Measurements from ENCODE around the gene SH3TC2.

The SH3TC2 gene

DNA sequence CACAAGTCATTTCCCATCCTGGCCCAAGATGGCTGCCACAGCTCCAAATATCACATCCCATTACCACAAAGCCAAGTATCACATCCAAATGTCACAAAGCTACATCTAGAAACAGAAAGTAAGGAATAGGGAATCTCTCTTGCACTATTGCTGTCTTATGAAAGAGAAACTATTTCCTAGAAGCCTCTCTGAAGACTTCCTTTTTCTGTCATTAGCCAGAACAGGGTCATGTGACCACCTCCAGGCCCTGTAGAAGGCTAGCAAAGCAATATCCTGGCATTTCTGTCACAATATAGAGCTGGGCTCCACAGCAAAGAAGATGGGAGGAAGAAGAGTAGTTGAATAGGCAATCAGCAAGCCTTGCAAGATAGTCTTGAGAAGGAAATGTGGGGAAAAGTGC is 99.2 kb downstream of the SH3TC2 start:
- no peak for TF ChIP-seq LEF1 (IDR thresholded peaks at IDR 0.05; ENCODE audit: borderline replicate concordance)
- TF ChIP-seq ZNF384 (IDR thresholded peaks at IDR 0.05): no peak
- no peak for TF ChIP-seq HDGF (IDR thresholded peaks at IDR 0.05; ENCODE audit: borderline replicate concordance)
- TF ChIP-seq FOXK2 (IDR thresholded peaks at IDR 0.05): no peak
- TF ChIP-seq NFRKB (IDR thresholded peaks at IDR 0.05): no peak
- no peak for TF ChIP-seq BHLHE40 (IDR thresholded peaks at IDR 0.05; ENCODE audit: borderline replicate concordance)
- no peak for TF ChIP-seq FOXA1 (IDR thresholded peaks at IDR 0.05)
- no peak for TF ChIP-seq FOXM1 (IDR thresholded peaks at IDR 0.05; ENCODE audit: borderline replicate concordance)
- TF ChIP-seq CTBP1 (IDR thresholded peaks at IDR 0.05; ENCODE audit: borderline replicate concordance): no peak
- no peak for TF ChIP-seq TARDBP (IDR thresholded peaks at IDR 0.05)
- no peak for TF ChIP-seq L3MBTL2 (conservative IDR thresholded peaks at IDR 0.05)
- no peak for TF ChIP-seq SUZ12 (IDR thresholded peaks at IDR 0.05)
- no peak for TF ChIP-seq ELF4 (IDR thresholded peaks at IDR 0.05)
- ChIA-PET CTCF (no interaction called here), POLR2A (interaction anchor here (0.9 kb wide), 1 partner anchor 19 kb away, joined by 3 read pairs; no protein-coding TSS in a partner anchor)
- no peak for DNase-seq (ENCODE audit: extremely low spot score)

DNA sequence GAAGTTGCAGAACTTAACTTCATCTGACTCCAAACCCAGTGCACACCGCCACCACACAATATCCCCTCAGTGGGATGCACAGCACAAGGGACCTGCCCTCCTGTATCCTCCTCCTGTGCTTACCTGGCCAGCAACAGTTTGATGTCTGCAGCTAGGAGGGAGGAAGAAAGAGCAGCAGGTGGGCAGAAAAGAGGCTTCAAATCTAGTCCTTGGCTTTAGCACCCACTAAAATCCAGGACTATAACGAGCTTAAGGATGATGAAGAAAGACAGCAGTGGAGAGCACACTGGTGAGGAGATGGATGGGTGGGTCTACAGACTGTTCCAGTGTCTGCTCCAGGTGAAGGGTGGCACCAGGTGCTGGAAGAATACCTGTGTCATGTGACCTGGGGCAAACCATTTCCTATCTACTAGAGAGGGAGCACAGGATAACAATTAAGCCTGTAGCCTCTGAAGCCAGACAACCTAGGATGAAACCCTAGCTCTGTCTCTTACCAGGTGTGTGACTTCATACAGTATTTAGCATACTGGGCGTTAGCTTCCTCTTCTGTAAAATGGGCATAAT is 100.0 kb downstream of the SH3TC2 start:
- ChIA-PET CTCF (interaction anchor here (0.9 to 1.2 kb wide), 5 partner anchors 9 to 232 kb away, joined by 3 to 5 read pairs (median 3); no protein-coding TSS in a partner anchor), POLR2A (interaction anchor here (0.9 kb wide), 1 partner anchor 20 kb away, joined by 3 read pairs; no protein-coding TSS in a partner anchor)
- no peak for DNase-seq (ENCODE audit: extremely low spot score)
- TF ChIP-seq SUZ12 (IDR thresholded peaks at IDR 0.05) (no peak), TARDBP (IDR thresholded peaks at IDR 0.05) (no peak), NFRKB (IDR thresholded peaks at IDR 0.05) (no peak), HDGF (IDR thresholded peaks at IDR 0.05; ENCODE audit: borderline replicate concordance) (no peak), BHLHE40 (IDR thresholded peaks at IDR 0.05; ENCODE audit: borderline replicate concordance) (no peak), ELF4 (IDR thresholded peaks at IDR 0.05) (no peak), CTBP1 (IDR thresholded peaks at IDR 0.05; ENCODE audit: borderline replicate concordance) (no peak), ARNT (IDR thresholded peaks at IDR 0.05) (no peak), LEF1 (IDR thresholded peaks at IDR 0.05; ENCODE audit: borderline replicate concordance) (no peak), L3MBTL2 (conservative IDR thresholded peaks at IDR 0.05) (no peak), FOXM1 (IDR thresholded peaks at IDR 0.05; ENCODE audit: borderline replicate concordance) (no peak), FOXA1 (IDR thresholded peaks at IDR 0.05) (no peak), SP1 (IDR thresholded peaks at IDR 0.05) (no peak), FOXK2 (IDR thresholded peaks at IDR 0.05) (no peak), ZNF384 (IDR thresholded peaks at IDR 0.05) (no peak)
- TF ChIP-seq, protein P1, sequence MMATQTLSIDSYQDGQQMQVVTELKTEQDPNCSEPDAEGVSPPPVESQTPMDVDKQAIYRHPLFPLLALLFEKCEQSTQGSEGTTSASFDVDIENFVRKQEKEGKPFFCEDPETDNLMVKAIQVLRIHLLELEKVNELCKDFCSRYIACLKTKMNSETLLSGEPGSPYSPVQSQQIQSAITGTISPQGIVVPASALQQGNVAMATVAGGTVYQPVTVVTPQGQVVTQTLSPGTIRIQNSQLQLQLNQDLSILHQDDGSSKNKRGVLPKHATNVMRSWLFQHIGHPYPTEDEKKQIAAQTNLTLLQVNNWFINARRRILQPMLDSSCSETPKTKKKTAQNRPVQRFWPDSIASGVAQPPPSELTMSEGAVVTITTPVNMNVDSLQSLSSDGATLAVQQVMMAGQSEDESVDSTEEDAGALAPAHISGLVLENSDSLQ (IDR thresholded peaks at IDR 0.05): no peak

DNA sequence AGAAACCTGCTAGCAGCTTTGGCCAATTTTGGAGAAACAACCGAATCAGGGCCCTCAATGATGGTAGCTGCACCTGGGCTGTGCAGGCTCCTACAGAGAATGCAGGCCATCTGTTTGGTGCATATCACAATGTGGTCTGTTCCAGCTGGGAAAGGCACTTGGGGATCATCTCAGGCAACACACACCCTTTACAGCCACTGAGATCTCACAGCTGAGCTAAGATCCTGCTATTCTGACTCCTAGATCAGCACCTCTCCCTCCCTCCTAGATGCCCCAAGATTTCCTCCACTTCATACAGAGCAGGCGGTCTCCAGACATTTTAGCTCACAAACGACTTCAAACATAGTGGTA is 100.7 kb downstream of the SH3TC2 start:
- CTCF ChIA-PET: interaction anchor here (0.9 to 1.2 kb wide), 5 partner anchors 10 to 231 kb away, joined by 3 to 5 read pairs (median 3); no protein-coding TSS in a partner anchor
- no peak for DNase-seq (ENCODE audit: extremely low spot score)
- POLR2A ChIA-PET: no interaction called here
- no peak for TF ChIP-seq FOXA1 (IDR thresholded peaks at IDR 0.05)
- TF ChIP-seq L3MBTL2 (conservative IDR thresholded peaks at IDR 0.05): no peak
- no peak for TF ChIP-seq NFRKB (IDR thresholded peaks at IDR 0.05)
- TF ChIP-seq LEF1 (IDR thresholded peaks at IDR 0.05; ENCODE audit: borderline replicate concordance): no peak
- TF ChIP-seq ARNT (IDR thresholded peaks at IDR 0.05): no peak
- TF ChIP-seq SP1 (IDR thresholded peaks at IDR 0.05): no peak

DNA sequence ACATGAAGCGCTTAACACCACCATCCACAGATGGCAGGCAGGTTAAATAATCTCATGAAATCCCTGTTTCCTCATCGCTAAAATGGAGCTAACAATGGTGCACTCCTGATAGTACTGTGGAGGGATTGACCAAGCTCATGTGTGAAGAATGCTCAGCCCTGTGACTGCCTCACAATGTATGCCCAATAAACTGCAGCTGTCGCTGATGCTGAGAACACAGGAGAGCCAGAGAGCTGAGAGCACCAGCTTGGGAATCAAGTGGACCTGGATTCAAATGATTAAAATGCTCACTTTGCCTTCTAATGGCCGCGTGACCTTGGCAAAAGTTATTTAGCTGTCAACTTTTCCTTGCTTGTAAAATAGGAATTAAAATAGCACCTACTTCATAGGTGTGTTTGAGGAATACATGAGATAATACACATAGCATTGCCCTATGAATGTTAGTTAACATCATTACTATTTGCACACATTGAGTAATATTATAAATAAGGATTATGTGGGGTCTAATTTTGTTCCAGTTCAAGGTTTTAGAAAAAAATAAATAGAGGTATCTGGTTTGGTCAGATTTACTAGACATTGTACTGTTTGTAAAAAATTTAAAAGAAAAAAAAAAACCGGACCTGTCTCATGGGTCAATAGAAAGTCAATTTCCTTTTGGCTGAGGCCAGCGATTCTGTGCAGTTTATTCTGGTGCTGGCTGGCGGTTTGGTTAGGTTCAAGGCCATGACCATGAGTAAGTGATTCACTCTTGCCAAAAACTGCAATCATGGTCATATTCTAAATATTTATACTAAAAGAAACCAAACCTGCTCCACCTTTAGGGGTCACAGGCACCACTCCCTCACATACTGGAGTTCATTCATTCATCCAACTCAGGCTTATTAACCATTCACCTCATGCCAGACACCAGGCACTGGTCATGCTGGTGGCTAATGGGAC is 101.3 kb downstream of the SH3TC2 start:
- no peak for TF ChIP-seq FOXK2 (IDR thresholded peaks at IDR 0.05)
- no peak for TF ChIP-seq ZNF384 (IDR thresholded peaks at IDR 0.05)
- TF ChIP-seq TARDBP (IDR thresholded peaks at IDR 0.05): no peak
- no peak for DNase-seq (ENCODE audit: extremely low spot score)
- ChIA-PET CTCF (interaction anchor here (0.9 to 1.7 kb wide), 8 partner anchors 7 to 231 kb away, joined by 3 to 9 read pairs (median 4); no protein-coding TSS in a partner anchor), POLR2A (no interaction called here)

DNA sequence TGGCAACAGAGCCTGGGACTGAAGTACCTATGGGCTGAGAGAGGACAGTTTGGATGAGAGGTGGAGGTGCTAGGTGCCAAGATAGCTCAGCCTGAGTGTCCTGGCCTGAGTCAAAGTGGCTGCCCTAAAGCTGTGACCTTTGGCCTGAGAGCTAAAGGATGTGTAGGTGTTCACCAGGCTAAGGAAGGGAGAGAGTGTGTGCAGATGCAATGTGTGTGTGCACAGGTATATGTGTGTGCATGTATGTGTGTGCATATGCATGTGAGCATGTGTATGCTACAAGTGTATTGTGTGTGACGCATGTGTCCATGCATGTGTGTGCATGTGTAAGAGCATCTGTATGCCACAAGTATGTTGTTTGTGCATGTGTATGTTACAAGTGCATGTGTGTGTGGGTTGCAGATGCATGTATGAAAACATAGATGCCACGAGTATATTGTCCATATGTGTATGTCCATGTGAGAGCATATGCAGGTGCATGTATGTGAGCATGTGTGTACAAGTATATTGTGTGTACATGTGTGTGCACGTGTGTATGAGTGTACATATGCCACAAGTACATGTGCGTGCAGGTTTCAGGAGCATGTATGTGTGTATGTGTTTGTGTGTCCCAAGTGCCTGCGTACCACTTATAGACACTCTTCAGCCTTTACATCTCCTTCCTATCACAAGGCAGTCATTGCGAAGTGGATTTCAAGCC is 102.6 kb downstream of the SH3TC2 start:
- ChIA-PET POLR2A (no interaction called here), CTCF (interaction anchor here (0.7 to 4.4 kb wide), 5 partner anchors 9 to 774 kb away, joined by 3 to 81 read pairs (median 5); no protein-coding TSS in a partner anchor)
- no peak for DNase-seq (ENCODE audit: extremely low spot score)
- TF ChIP-seq FOXM1 (IDR thresholded peaks at IDR 0.05; ENCODE audit: borderline replicate concordance) (no peak), BHLHE40 (IDR thresholded peaks at IDR 0.05; ENCODE audit: borderline replicate concordance) (no peak), SP1 (IDR thresholded peaks at IDR 0.05) (no peak), NFRKB (IDR thresholded peaks at IDR 0.05) (no peak), ZNF384 (IDR thresholded peaks at IDR 0.05) (no peak), FOXA1 (IDR thresholded peaks at IDR 0.05) (no peak), CTBP1 (IDR thresholded peaks at IDR 0.05; ENCODE audit: borderline replicate concordance) (no peak), ELF4 (IDR thresholded peaks at IDR 0.05) (no peak)

DNA sequence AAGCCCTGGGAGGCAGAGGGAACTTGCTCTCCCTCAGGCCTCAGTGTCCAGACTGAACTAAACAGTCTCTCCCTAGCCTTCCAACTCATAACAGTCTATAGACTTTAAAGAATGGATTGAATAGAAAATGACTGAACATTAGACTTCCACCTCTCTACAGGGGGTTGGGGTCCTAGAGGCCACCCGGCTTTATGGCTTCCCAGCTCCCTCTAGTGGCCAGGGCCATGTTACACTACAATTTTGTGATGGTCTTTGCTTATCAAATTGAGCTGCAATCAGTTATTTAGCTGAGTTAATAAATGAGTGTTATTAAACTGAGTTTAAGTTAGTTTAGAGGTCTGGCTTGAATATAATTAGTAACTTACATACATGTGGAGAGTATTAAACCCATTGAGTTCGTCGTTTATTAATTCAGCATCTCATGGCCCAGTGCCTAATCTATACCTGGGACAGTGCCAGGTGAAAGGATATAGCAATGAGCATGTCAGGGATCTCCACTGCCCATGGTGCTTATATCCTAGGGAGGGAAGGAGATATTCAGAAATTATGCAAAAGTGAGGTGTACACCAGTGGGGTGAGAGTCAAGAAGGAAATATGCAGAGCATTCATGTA is 105.2 kb downstream of the SH3TC2 start:
- peak; percentile 67 for DNase-seq (ENCODE audit: extremely low spot score)
- ChIA-PET CTCF (interaction anchor here (0.5 to 4.4 kb wide), 27 partner anchors 9 to 763 kb away, joined by 3 to 81 read pairs (median 4); partner anchors contain the start of gene ADRB2), POLR2A (no interaction called here)

More for the DNA sequence above, 105.2 kb downstream of the SH3TC2 start:
- TF ChIP-seq SUZ12 (IDR thresholded peaks at IDR 0.05) (no peak), L3MBTL2 (conservative IDR thresholded peaks at IDR 0.05) (no peak), BHLHE40 (IDR thresholded peaks at IDR 0.05; ENCODE audit: borderline replicate concordance) (no peak), TARDBP (IDR thresholded peaks at IDR 0.05) (no peak), FOXA1 (IDR thresholded peaks at IDR 0.05) (no peak), FOXM1 (IDR thresholded peaks at IDR 0.05; ENCODE audit: borderline replicate concordance) (no peak), ELF4 (IDR thresholded peaks at IDR 0.05) (no peak), ZNF384 (IDR thresholded peaks at IDR 0.05) (no peak), LEF1 (IDR thresholded peaks at IDR 0.05; ENCODE audit: borderline replicate concordance) (no peak), CTBP1 (IDR thresholded peaks at IDR 0.05; ENCODE audit: borderline replicate concordance) (no peak), HDGF (IDR thresholded peaks at IDR 0.05; ENCODE audit: borderline replicate concordance) (no peak), SP1 (IDR thresholded peaks at IDR 0.05) (no peak), ARNT (IDR thresholded peaks at IDR 0.05) (no peak), NFRKB (IDR thresholded peaks at IDR 0.05) (no peak), FOXK2 (IDR thresholded peaks at IDR 0.05) (no peak)
- TF ChIP-seq, protein P1 (IDR thresholded peaks at IDR 0.05): no peak

Data from HEK293T (cell line).